ENCODE data around the gene COL28A1.

The COL28A1 gene

DNA sequence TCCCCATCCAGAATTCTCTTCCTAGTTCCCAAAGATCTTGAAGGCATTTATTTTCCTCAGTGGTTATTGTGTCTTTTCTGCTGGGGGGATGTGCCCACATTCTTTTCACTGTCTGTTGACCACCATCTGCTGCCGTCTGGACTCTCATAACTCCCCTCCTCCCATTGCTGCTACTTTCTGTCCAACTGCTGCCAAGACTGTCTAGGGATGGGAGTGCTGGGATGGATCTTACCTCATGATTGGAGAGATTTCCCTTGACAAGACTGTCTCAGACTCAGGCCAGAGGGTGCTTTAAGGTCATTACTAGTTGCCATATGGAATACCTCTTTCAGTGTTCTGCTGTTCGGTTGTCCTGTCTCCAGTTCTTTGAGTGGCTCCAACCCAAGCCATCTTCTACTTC, 211.8 kb downstream of the COL28A1 start:
- no peak for DNase-seq

DNA sequence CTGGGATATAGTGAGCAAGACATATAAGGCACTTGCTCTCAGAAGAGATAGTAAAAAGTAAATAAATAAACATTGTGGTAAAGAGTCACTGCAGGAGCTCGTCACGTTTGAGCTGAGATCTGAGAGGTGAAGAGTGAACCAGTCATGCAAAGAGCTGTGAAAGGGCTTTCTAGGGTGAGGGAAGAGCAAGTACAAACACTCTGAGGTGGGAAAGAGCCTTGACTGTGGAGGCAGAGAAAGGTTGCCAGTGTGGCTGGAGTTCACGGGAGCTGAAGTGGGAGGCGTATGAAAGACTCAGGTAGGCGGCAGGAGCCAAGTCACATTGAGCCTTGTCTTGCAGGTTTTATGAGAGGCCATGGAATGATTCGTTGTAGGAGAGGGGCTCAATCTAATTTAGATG, 212.3 kb downstream of the COL28A1 start:
- no peak for DNase-seq

- DNase-seq: no peak
Observed at GRCh38 chr7:7321681-7322080, 214.0 kb downstream of the COL28A1 start.

GRCh38 chr7:7318601-7319000, 217.1 kb downstream of the COL28A1 start:
- no peak for DNase-seq

DNA sequence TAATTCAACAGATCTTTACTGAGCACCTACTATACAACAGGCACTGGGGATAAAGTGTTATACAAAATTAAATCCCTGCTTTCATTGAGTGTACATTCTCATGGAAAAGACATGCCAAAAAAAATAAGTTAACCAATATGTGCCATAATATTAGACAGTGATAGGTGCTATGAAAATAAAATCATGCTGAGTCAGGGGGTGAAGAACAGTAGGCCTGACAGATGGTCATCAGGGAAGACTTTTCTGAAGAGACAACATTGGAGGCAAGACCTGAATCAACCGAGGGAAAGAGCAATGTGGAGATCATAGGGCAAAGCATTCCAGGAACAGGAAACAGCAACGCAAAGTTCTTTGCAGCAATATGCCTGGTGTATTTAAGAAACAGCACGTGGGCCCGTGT, 217.8 kb downstream of the COL28A1 start:
- no peak for DNase-seq

GRCh38 chr7:7315851-7316250, 219.8 kb downstream of the COL28A1 start:
- DNase-seq: no peak

DNA sequence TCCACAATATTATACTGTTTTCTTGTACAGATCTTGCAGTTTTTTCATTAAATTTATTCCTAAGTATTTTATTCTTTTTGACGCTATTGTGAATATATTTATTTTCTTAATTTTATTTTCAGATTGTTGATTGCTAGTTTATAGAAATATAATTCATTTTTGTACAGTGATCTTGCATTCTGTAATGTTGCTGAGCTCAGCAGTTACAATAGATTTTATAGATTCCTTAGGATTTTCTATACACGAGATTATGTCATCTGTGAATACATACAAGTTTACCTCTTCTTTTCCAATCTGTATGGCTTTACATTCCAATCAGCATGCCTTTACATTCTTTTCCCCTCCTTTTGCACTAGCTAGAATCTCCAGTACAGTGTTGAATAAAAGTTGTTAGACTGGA, 223.3 kb downstream of the COL28A1 start:
- DNase-seq: no peak

GRCh38 chr7:7311001-7311400, 224.7 kb downstream of the COL28A1 start:
- DNase-seq: no peak

DNA sequence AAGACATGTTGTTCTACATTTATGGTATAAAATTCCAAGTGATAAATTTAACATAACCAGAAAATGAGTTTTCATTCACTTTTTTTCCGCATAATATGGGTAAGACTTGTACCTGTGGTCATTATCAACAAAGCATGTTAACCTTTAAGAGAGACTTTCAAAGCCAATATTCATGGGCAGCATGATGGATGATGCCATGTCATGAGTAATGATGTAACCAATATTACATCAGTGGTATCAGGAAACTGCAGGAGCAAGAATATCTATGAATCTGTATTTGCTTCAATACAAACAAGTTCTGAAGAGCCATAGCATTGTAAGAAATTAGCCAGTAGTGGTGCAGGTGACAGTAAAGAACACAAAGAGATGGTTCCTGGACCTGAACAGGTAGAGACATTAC, 226.5 kb downstream of the COL28A1 start:
- no peak for DNase-seq

Measured in islet precursor cell (in vitro differentiated cells).